Measurements from ENCODE around the gene SOCS3.

The SOCS3 gene

DNA sequence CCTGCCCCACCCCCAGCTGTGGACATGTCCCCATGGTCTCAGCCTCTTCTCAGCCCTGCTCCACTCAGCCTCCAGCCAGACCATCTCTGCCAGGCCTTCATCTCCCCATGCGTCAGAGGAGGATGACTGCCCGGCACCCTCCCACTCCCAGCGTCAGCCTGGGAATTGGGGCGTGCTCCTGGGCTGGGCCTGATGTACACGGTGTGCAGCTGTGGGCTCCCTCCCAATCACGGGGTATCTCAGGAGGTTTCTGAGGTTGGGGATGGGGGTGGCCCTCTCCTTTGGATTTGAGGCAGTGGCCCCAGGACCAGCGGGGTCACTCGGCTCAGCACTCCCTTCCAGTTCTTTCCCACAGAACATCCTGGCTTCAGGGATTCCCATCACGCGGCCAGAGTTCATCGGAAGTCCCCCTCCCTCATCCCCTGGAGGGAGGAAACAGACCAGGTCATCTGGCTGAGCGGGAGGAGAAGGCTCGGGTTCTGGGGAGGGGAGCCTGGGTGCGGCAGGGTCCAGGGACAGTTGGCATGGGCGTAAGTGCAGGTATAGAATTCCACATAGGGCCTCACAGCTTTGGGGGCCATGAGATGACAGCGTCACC lies 36.9 kb downstream of the SOCS3 start:
- TF ChIP-seq CTCF (IDR thresholded peaks at IDR 0.05; ENCODE audit: extremely low read depth, missing control alignments) = no peak
- no peak for DNase-seq (ENCODE audit: low spot score)

DNA sequence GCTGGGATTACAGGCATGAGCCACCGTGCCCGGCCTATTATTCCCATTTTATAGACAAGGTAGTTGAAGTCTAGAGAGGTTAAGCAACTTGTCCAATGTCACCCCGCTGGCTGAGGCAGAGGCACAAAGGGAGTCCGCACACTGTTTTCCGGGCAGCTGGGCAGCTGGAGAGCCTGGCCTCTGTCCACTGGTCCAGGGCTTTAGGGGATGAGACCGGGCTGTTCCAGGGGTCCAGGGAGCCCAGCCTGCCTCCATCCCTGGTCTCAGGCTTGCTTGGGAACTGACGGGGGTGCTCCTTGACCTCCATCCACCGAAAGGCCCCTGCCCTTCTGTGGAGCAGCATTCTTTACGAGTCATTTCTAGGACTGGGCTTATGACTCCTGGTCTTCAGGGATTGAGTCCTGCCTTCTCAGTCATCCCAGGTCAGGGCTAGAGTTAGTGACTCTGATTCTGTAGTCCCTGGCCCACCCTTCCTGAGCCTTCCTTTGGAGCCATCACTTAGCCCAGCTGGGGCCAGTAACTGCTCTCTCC lies 37.5 kb downstream of the SOCS3 start:
- no peak for DNase-seq (ENCODE audit: low spot score)
- TF ChIP-seq CTCF (IDR thresholded peaks at IDR 0.05; ENCODE audit: extremely low read depth, missing control alignments) = no peak

DNA sequence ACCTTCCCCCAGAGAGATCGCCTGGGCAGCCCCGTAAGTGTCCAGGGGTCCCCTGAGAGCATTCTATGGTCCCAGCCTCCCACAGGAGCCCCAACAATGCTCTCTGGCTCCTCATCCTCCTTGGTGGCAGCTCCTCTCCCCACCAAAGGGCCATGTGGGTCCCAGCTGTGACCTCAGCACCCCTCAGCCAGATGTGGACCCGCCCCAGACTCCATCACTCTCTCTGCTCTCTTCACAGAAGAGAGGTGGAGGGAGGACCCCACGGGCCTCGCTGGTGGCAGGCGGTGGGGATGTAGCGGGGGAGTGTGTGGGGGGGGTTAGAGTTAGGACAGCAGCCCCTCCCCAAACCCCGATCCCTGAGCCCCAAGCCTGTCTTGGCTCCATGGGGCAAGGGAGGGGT lies 41.0 kb downstream of the SOCS3 start:
- no peak for DNase-seq (ENCODE audit: low spot score)

GRCh38 chr17:78318407-78318806 lies 41.5 kb downstream of the SOCS3 start:
- no peak for TF ChIP-seq CTCF (IDR thresholded peaks at IDR 0.05; ENCODE audit: extremely low read depth, missing control alignments)

More for the DNA sequence above, 41.0 kb downstream of the SOCS3 start:
- TF ChIP-seq CTCF (IDR thresholded peaks at IDR 0.05; ENCODE audit: extremely low read depth, missing control alignments) = no peak

GRCh38 chr17:78317794-78318400 lies 42.0 kb downstream of the SOCS3 start:
- no peak for DNase-seq (ENCODE audit: low spot score)
- TF ChIP-seq CTCF (IDR thresholded peaks at IDR 0.05; ENCODE audit: extremely low read depth, missing control alignments) = no peak

More at GRCh38 chr17:78318407-78318806, 41.5 kb downstream of the SOCS3 start:
- DNase-seq (ENCODE audit: low spot score) = no peak

- DNase-seq (ENCODE audit: low spot score) = peak; percentile 70
- no peak for TF ChIP-seq CTCF (IDR thresholded peaks at IDR 0.05; ENCODE audit: extremely low read depth, missing control alignments)
Observed at GRCh38 chr17:78316867-78317789, 42.7 kb downstream of the SOCS3 start.

Data from GM20000 (cell line).